ENCODE data around the gene COL4A1. TPM values are rescaled to one million over a fixed set of nuclear protein-coding genes. Genes with fewer than 3 reads are reported as not detected.

COL4A1 gene
- total RNA-seq, 1 experiment from 2014 or later: 257 TPM

- no peak for DNase-seq (ENCODE audit: low read depth)
Observed at GRCh38 chr13:110115591-110115990, 191.4 kb downstream of the COL4A1 start.

- no peak for DNase-seq (ENCODE audit: low read depth)
Observed at GRCh38 chr13:110114316-110114715, 192.6 kb downstream of the COL4A1 start.

DNA sequence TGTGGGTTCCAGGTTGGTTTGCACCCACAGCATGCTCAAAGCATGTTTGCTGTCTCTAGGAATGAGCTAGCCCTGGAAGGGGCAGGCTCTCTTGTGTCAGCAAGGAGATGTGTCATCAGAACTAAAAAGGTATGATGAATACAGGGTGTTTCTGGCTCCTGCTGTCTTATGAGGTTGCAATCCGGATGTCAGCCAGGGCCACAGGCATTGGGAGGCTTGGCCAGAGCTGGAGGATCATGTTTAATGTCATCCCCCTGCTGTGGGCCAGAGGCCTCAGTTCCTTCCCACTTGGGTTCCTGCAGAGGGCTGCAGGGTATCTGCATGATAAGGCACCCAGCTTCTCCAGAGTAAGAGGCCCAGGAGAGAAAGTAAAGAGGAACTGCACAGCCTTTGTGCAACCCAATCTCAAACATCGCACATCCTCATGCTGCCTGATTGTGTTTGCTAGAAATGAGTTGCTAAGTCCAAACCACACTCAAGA, 193.6 kb downstream of the COL4A1 start:
- peak; percentile 50 for DNase-seq (ENCODE audit: low read depth)

DNA sequence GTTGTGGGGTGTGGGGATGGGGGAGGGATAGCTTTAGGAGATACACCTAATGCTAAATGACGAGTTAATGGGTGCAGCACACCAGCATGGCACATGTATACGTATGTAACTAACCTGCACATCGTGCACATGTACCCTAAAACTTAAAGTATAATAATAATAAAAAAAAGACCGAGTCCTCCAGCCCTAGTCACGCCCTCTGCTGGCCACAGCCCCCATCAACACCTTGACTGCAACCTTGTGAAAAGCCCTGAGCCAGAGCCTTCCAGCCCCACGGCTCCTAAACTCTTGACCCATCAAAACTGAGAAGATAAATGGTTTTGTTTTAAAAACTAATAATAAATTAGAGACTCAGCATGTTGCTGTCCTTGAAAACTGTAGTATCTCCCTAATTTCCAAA, 194.6 kb downstream of the COL4A1 start:
- peak; percentile 33 for DNase-seq (ENCODE audit: low read depth)

DNA sequence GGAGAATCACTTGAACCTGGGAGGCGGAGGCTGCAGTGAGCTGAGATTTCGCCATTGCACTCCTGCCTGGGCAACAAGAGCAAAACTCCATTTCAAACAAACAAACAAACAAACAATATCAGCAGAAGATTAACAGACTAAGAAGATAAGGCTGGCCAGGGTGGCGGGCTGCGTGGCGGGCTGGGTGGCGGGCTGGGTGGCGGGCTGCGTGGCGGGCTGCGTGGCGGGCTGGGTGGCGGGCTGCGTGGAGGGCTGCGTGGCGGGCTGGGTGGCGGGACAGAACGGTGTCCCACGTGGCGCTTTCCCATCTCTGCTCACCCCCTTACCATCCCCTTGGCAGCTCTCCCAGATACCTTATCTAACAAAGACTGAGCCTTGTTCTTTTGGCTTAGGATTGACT, 196.2 kb downstream of the COL4A1 start:
- no peak for DNase-seq (ENCODE audit: low read depth)

GRCh38 chr13:110109910-110110309, 197.0 kb downstream of the COL4A1 start:
- DNase-seq (ENCODE audit: low read depth): peak; percentile 82

DNA sequence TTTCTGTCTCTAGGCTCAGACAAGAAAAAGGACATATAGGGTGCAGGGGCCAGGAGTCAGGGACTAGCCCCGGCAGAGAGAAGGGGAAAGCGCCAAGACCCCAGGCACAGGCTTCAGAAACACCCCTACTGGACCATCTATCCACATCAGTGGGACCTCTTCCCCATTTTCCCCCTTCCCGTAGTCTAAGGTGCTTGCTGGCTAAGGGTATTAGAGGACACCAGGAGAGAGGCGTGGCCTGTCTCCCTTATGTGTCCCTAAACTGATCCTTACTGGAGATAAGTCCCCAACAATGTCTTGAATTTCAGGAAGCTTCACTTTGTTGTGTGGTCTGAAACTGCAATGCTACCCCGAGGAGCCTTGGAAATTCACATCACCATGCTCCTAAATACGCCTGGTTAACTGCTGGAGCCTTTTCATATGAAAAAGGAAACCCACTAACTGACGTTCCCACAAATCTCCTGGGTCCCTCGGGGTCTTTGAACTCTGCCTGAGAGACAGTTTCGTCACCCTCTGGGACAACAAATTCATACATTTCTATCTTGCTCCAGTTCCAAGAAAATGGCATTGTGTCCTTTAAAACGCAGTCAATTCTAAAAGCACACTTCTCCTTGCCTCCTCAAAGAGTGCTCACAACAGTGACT, 197.7 kb downstream of the COL4A1 start:
- no peak for DNase-seq (ENCODE audit: low read depth)

DNA sequence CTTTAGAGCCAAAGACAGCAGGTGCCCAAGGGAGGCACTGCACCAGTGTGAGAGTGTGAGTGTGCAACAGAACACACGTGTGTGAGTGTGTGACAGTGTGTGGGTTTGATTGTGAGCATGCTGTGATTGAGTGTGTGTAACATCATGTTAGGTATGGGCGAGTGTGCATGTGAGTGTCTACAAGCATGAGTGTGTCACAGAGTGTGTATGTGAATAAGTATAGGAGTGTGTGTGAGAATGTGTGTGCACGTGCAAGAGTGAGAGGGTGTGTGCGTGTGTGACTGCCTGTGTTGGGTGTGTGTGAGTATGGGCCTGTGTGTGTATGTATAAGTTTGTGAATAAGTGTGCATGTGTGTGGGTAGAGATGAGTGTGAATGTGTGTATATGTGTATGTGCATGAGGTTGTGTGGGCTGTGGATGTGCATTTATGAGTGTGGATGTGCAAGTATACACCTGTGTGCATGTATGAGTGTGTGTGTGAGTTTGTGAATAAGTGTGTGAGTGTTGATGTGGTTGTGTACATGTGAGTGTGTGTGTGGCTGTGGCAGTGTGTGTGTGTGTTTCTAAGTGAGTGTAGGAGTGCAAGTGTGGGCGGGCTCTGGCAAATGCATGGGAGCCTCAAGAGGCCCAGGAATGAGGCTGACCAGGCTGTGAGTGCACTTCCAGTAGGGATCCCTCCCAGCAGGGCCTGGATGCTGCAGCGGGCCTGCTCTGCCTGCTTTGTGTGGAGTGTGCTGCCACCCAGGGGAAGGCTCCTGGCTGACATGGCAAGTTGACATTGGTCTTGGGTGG, 198.4 kb downstream of the COL4A1 start:
- DNase-seq (ENCODE audit: low read depth): peak; percentile 78

GRCh38 chr13:110107568-110108347, 199.2 kb downstream of the COL4A1 start:
- no peak for DNase-seq (ENCODE audit: low read depth)

DNA sequence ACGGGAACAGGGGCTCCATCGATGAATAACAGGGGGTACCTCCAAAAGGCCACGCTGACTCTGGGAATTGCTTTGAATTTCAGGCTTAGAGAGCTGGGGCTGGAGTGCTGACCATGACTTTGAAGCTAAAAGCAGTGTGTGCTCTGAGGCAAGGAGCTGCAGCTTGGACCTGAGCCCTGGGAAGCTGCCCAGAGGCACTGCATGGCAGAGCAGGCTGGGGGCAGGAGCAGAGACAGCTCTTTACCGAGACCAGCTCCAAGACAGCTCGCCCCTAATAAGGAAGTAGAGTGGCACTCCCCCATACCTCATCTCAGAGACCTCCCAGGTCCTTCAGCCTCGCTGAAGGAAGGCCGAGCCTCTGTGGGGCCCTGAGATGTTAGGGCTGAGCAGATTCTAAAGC, 200.2 kb downstream of the COL4A1 start:
- no peak for DNase-seq (ENCODE audit: low read depth)

DNA sequence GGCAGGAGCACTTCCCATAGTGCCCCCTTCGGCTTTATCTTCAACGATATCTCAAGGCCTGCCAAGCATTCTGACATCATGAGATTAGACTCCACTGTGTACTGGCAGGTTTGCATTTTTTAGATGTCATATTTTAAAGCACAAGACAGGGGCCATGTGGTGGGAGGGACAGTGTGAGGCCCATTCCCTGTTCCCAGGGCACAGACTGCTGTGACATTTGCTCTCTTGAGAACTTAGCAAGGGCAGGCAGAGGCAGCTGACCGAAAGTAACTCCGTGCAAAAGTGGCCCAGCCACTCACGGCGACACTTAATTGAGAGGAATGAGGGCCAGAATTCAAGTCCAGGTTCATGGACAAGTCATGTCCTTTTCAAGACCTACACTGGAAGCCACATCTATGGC, 201.8 kb downstream of the COL4A1 start:
- DNase-seq (ENCODE audit: low read depth): no peak

DNA sequence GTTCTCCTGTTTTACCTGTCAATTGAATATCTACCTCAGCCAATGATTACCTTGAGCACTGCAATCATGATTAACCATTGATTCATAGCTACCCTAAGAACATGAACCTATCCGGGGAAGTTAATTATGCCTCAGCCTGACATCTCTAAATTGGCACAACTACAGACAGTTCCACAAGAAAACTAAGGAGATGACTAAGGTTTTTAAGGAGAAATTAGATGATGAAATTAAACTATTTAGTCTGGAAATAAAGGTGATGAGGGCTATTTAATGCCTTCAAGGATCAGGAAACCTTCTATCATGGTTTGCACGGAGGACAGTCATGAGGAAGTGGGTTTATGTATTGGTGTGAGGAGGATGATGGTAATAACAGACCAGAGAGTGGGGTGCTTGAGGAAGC, 203.4 kb downstream of the COL4A1 start:
- DNase-seq (ENCODE audit: low read depth): no peak

DNA sequence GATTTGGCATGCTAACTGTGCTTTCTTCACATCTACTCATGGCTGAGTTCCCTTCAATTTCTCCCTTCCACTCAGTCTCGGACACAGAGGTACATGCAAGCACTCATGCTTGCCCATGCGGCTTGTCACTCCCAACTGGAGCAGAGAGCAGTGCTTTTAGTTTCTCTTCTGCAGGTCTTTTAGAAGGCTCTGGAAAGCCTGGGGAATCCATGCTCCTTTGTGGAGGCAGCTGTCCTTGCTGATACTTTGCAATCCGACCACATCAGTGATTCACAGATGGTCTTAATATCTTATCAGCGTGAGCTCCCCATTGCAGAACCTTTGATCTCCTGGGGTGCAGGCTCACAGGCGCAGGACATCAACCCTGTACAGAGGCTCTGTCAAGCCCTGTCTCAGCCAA, 203.9 kb downstream of the COL4A1 start:
- DNase-seq (ENCODE audit: low read depth): no peak

DNA sequence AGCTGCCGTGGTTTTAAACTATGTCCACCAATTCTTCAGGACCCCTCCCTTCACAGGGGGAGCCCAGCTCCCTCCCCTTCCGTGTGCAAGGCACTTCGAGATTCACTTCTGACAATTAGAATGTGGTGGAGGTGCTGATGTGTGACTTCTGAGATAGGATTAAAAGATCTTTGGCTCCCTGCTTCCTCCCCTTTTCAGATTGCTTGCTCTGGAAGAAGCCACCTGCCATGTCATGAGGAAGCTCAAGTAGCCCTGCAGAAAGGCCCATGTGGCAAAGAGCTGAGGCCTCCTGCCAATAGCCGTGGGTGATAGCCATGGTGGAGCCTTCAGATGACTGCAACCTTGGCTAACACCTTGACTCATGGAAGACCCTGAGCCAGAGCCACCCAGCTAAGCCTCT, 204.9 kb downstream of the COL4A1 start:
- DNase-seq (ENCODE audit: low read depth): no peak

DNA sequence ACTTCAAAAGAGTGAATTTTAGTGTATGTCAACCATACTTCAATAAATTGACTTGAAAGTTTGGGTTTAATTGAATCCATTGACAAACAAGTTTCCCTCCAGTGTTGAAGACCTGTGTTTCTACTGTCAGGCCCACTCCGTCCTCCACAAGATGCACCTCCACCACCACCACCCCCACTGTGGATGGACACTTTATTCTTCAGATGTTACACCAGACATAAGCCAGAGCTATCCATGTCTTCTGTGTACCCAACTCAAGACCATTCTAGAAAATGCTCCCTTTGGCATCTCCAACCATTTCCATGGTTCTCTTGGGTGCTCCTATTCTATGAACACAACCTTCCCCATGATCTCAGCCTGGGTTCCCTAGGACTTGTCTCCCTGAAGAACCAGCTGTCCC, 207.0 kb downstream of the COL4A1 start:
- no peak for DNase-seq (ENCODE audit: low read depth)

Other genes starting within 250 kb of the COL4A1 start
- gene COL4A2, start 127 bp upstream of the COL4A1 start, total RNA-seq (2014; rRNA removed; shearing (Covaris generic)): 247 and 262 TPM in 2 replicates

Measured in Daoy (cell line).